Peyer's patch (tissue), 4 donors: ENCODE results near the gene GATAD2B. TPM values are rescaled to one million over a fixed set of nuclear protein-coding genes. Genes with fewer than 3 reads are reported as not detected.

Experiments
- DNase-seq, 3 donors: peaks; one replicate each; pipeline ENCODE4 v3.0.0-alpha.2; 2017 to 2019
- H3K27ac ChIP-seq, 4 donors: fragments of 200-600 bp; sonication (generic); one replicate each; pipeline ENCODE4 v1.5.1; 2016 to 2019
- H3K27me3 ChIP-seq, 2 donors: fragments of 200-600 bp; sonication (generic); one replicate each; pipeline ENCODE4 v1.5.1; 2019
- H3K36me3 ChIP-seq, 3 donors: fragments of 200-600 bp; sonication (generic); one replicate each; pipeline ENCODE4 v1.5.1; 2016 to 2019
- H3K4me1 ChIP-seq, 4 donors: fragments of 200-600 bp; sonication (generic); one replicate each; pipeline ENCODE4 v1.5.1; 2016 to 2019
- H3K4me3 ChIP-seq, 4 donors: fragments of 200-600 bp; sonication (generic); 1 replicate in 3 of 4; 2 replicates in 1 of 4; pipeline ENCODE4 v1.5.1; 2016 to 2019; ENCODE audit warnings: mild to moderate bottlenecking in 1 of 4
- H3K9me3 ChIP-seq, 4 donors: fragments of 200-600 bp; sonication (generic); one replicate each; pipeline ENCODE4 v1.5.1; 2016 to 2019; ENCODE audit warnings: mild to moderate bottlenecking in 1 of 4
- CTCF ChIP-seq, 6 experiments: fragments of 450-650 bp in 4 of 6; fragments of 200-600 bp in 2 of 6; sonication (generic) in 1 of 6; IDR thresholded peaks; one replicate each; pipeline ENCODE4 v1.5.1; 2017 to 2019; ENCODE audit warnings: antibody characterized with exemption in 6 of 6, mild to moderate bottlenecking in 3 of 6, moderate library complexity in 1 of 6
- POLR2A ChIP-seq, 2 donors: fragments of 450-650 bp; IDR thresholded peaks; one replicate each; pipeline ENCODE4 v1.5.1; 2017; ENCODE audit warnings: antibody characterized with exemption in 2 of 2, mild to moderate bottlenecking in 2 of 2, moderate library complexity in 2 of 2
- total RNA-seq, 4 donors: library from RNA; depleted of rRNA; stranded (reverse); fragments of >200 nt; gene quantifications; one replicate each; pipeline ENCODE4 v1.1.0, GENCODE V29; 2016

GATAD2B gene
- total RNA-seq, 4 donors from 2014 or later: 22.3 to 65.2 (median 24.7) TPM

DNA sequence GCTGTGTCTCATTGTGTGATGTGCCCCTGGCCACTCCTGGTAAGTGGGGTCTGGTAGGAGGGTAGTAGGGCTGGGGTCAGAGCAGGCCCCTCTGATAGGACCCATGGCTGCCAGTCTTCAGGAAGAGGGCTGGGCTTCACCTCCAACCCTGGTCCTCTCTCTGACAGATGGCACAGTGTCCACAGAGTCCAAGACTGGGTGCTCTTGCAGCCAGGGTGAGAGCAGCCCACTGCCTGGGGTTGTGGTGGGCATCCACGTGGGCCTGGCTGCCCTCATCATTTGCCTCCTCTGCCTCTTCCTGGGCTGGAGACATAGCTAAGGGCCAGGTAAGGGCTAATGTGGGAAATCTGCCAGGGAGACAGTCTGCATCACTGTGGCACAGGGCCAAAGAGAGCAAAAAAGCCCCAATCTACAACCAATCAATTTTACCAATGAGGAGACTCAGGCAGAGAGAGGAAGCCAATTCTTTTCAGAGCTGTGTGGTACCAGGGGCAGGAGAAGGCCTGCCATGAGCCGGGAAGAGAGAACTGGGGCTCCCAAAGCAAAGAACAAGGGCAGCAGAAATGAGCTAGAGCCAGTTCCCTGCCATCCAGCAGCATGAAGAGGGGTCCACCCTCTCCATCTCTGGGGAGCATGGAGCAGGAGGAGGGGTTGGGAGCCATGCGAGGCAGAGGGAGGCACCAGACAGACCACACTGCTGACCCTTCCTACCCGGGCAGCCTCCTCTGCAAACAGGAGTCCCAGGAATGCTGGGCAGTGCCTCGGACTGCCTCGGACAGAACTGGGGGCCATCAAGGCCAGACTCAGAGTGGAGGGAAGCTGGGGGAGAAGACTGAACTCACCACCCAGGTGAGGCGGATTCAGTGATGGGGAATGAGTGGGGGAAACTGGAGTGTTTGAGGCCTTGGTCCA lies 120.7 kb downstream of the GATAD2B start:
- DNase-seq: peak in 1 of 3 donors; percentile 25
- Histone ChIP-seq H3K9me3 (no peaks in the 10 kb centered on the region), H3K4me1 (peaks cover 0 to 15% (median 11%) of the 10 kb centered on the region in 4 donors), H3K27ac (no peak overlapping the region), H3K27me3 (no peaks in the 10 kb centered on the region), H3K36me3 (peaks cover 0 to 4% (median 0%) of the 10 kb centered on the region in 3 donors), H3K4me3 (no peak overlapping the region)
- TF ChIP-seq POLR2A (IDR thresholded peaks at IDR 0.05): no peak
- no peak for TF ChIP-seq CTCF (IDR thresholded peaks at IDR 0.05)

- peaks cover 0 to 18% (median 10%) of the 10 kb centered on the region in 4 donors for H3K4me1 ChIP-seq
- TF ChIP-seq CTCF (IDR thresholded peaks at IDR 0.05) (no peak), POLR2A (IDR thresholded peaks at IDR 0.05) (no peak)
- DNase-seq: peak in 1 of 3 donors; percentile 36
Observed at GRCh38 chr1:153801028-153801625, 121.6 kb downstream of the GATAD2B start.

GRCh38 chr1:153800516-153800915 lies 122.3 kb downstream of the GATAD2B start:
- peak in 2 of 3 donors; percentile 13 to 42 for DNase-seq
- peaks cover 0 to 18% (median 6%) of the 10 kb centered on the region in 4 donors for H3K4me1 ChIP-seq

More at GRCh38 chr1:153801028-153801625, 121.6 kb downstream of the GATAD2B start:
- H3K4me3 ChIP-seq: no peak overlapping the region
- no peaks in the 10 kb centered on the region for H3K27me3 ChIP-seq
- H3K9me3 ChIP-seq: no peaks in the 10 kb centered on the region
- no peaks in the 10 kb centered on the region for H3K36me3 ChIP-seq
- H3K27ac ChIP-seq: no peak overlapping the region

DNA sequence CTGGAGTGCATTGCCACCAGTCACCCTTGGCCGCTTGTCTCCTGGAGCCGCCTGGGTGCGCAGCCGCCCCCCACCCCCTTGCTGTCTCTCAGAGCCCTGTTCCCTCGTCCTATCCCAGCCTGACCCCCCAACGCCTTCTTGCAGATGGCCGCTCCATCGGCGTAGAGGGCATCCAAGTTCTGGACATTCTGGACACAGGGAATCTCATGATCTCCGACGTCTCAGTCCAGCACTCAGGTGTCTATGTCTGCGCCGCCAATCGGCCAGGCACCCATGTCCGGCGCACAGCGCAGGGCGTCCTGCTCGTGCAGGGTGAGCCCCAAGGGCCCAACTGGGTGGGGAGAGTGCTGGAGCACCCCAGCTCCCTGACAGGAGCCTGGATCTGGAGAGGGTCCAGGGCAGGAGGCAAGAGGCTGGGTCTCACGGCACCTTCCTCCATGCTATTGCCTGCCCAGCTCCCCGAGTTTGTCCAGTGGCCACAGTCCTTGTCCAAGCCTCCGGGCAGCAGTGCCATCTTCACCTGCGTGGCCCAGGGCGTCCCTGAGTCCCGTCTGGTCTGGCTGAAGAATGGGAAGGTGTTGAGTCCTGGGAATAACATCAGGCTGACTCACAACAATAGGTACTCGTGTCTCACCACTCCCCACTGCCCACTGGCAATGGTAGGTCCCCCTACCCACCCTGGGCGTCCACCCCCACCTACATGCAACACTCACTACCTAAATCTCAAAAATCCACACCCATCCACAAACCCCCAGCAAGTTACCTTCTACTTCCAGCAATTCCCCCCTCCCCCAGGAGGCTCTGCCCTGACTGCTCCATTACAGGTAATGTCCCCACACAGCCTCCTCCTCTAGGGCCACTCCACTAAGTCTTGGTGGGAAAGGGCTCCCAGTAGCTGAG lies 123.0 kb downstream of the GATAD2B start:
- no peaks in the 10 kb centered on the region for H3K27me3 ChIP-seq
- H3K4me3 ChIP-seq: no peak overlapping the region
- H3K4me1 ChIP-seq: peaks cover 0 to 14% (median 2%) of the 10 kb centered on the region in 4 donors
- H3K9me3 ChIP-seq: no peaks in the 10 kb centered on the region
- no peak overlapping the region for H3K27ac ChIP-seq
- no peaks in the 10 kb centered on the region for H3K36me3 ChIP-seq
- TF ChIP-seq CTCF (IDR thresholded peaks at IDR 0.05) (no peak), POLR2A (IDR thresholded peaks at IDR 0.05) (no peak)
- DNase-seq: peak in 2 of 3 donors; percentile 12 to 39

More at GRCh38 chr1:153800516-153800915, 122.3 kb downstream of the GATAD2B start:
- no peaks in the 10 kb centered on the region for H3K36me3 ChIP-seq
- no peaks in the 10 kb centered on the region for H3K9me3 ChIP-seq
- TF ChIP-seq POLR2A (IDR thresholded peaks at IDR 0.05) (no peak), CTCF (IDR thresholded peaks at IDR 0.05) (no peak)
- no peak overlapping the region for H3K4me3 ChIP-seq
- no peaks in the 10 kb centered on the region for H3K27me3 ChIP-seq
- H3K27ac ChIP-seq: no peak overlapping the region

DNA sequence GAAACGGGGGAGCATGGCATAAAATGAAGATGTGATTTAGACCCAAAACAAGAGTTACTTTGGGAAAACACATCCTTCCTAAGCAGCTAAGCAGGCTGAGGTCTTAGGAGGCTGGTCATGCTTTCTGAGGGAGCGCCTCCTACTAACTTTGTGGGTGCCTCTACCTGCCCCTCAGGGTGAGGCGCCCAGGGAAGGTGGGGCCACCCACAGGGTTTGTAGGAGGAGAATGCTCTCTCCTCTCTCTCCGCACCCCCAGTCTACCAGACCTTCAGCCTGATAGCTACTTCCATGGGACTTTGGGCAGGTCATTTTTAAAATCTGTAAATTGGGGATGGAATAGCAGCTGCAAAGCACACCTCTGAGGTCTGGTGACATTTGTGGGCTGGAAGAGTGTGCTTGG lies 123.8 kb downstream of the GATAD2B start:
- peak in 1 of 3 donors; percentile 26 for DNase-seq
- Histone ChIP-seq H3K4me1 (peaks cover 0 to 7% (median 0%) of the 10 kb centered on the region in 4 donors), H3K4me3 (no peak overlapping the region), H3K36me3 (no peaks in the 10 kb centered on the region), H3K27me3 (no peaks in the 10 kb centered on the region), H3K27ac (no peak overlapping the region), H3K9me3 (no peaks in the 10 kb centered on the region)
- TF ChIP-seq POLR2A (IDR thresholded peaks at IDR 0.05) (no peak), CTCF (IDR thresholded peaks at IDR 0.05) (no peak)
